DOHH2 (cell line): Measurements from ENCODE around the gene SMG6.

Experiments used
- H3F3A ChIP-seq: fragments of 200-600 bp; sonication (generic), shearing (Covaris generic); 2 replicates; pipeline ENCODE4 v1.6.0; 2016; ENCODE audit warnings: antibody characterized with exemption, mild to moderate bottlenecking; ENCODE audit not compliant: control insufficient read depth, insufficient read depth
- H3K27ac ChIP-seq: fragments of 200-600 bp; sonication (generic); 2 replicates; pipeline ENCODE4 v1.5.1; 2014; ENCODE audit warnings: low read depth, mild to moderate bottlenecking, low read length, moderate library complexity
- H3K27me3 ChIP-seq: fragments of 200-600 bp; sonication (generic); 2 replicates; pipeline ENCODE4 v1.6.1; 2014; ENCODE audit warnings: mild to moderate bottlenecking, low read length, mixed read lengths; ENCODE audit not compliant: control insufficient read depth
- H3K36me3 ChIP-seq: fragments of 200-600 bp; sonication (generic); 2 replicates; pipeline ENCODE4 v1.6.1; 2014; ENCODE audit warnings: mild to moderate bottlenecking, low read length, moderate library complexity, mixed read lengths; ENCODE audit not compliant: control insufficient read depth
- H3K4me1 ChIP-seq: fragments of 200-600 bp; sonication (generic); 2 replicates; pipeline ENCODE4 v1.6.1; 2014; ENCODE audit warnings: mild to moderate bottlenecking, low read length, mixed read lengths; ENCODE audit not compliant: control insufficient read depth
- H3K4me2 ChIP-seq: fragments of 200-600 bp; sonication (generic); 2 replicates; pipeline ENCODE4 v1.6.0; 2014; ENCODE audit warnings: mild to moderate bottlenecking, low read length, moderate library complexity
- H3K4me3 ChIP-seq: fragments of 200-600 bp; sonication (generic); 2 replicates; pipeline ENCODE4 v1.5.1; 2014; ENCODE audit warnings: mild to moderate bottlenecking, low read length, mixed read lengths
- H3K79me2 ChIP-seq: fragments of 200-600 bp; sonication (generic); 2 replicates; pipeline ENCODE4 v1.6.1; 2014; ENCODE audit warnings: mild to moderate bottlenecking, low read length, mixed read lengths; ENCODE audit not compliant: control insufficient read depth
- H3K9me2 ChIP-seq: fragments of 200-600 bp; sonication (generic); replicated peaks from 2 replicates; pipeline ENCODE4 v1.6.1; 2014; ENCODE audit warnings: mild to moderate bottlenecking, low read length, mixed read lengths; ENCODE audit not compliant: control insufficient read depth
- H3K9me3 ChIP-seq: fragments of 200-600 bp; sonication (generic); 2 replicates; pipeline ENCODE4 v1.6.1; 2014; ENCODE audit warnings: antibody characterized with exemption, low read length, mixed read lengths; ENCODE audit not compliant: control insufficient read depth, insufficient read depth
- H4K20me1 ChIP-seq: fragments of 200-600 bp; sonication (generic); 2 replicates; pipeline ENCODE4 v1.6.0; 2014; ENCODE audit warnings: low read depth, mild to moderate bottlenecking, antibody characterized with exemption, low read length, moderate library complexity; ENCODE audit not compliant: control insufficient read depth, insufficient read depth
- EZH2phosphoT487 ChIP-seq: fragments of 200-600 bp; sonication (generic); IDR thresholded peaks from 2 replicates; pipeline ENCODE4 v1.6.1; 2017; ENCODE audit warnings: borderline replicate concordance, mild to moderate bottlenecking, antibody characterized with exemption, low read length, moderate library complexity, mixed read lengths
- TF ChIP-seq, protein P1 (sequence below): fragments of 200-600 bp; sonication (generic); IDR thresholded peaks from one replicate; pipeline ENCODE4 v1.5.1; 2014; ENCODE audit warnings: antibody characterized with exemption, mild to moderate bottlenecking, low read depth, low read length; ENCODE audit not compliant: poor library complexity, severe bottlenecking

SMG6 gene

DNA sequence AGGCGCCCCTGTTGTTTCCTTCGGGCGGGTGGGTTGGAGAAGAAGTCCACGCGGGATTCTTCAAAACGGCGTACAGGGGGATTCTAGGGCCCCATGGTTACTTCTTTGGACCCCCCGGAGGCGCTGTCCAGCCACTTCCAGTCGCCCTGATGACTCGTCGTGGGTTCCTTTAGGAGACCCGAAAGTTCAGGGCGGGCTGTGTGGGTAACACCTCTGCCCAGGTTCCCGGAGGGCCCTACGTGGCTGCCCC is 249.4 kb downstream of the SMG6 start:
- peak overlapping the region; percentile 96 for H3K4me2 ChIP-seq
- H3K79me2 ChIP-seq, result no peaks in the 10 kb centered on the region
- peak overlapping the region; percentile 75 for H3K4me3 ChIP-seq
- H3F3A ChIP-seq, result peaks cover 6% of the 10 kb centered on the region
- H3K9me2 ChIP-seq, result no peaks in the 10 kb centered on the region
- no peaks in the 10 kb centered on the region for H3K9me3 ChIP-seq
- H3K4me1 ChIP-seq, result peaks cover 65% of the 10 kb centered on the region
- H3K27ac ChIP-seq, result no peak overlapping the region
- no peaks in the 10 kb centered on the region for H3K36me3 ChIP-seq
- H3K27me3 ChIP-seq, result peaks cover 83% of the 10 kb centered on the region
- H4K20me1 ChIP-seq, result 0 out of 2 replicates have a peak, but pooled peaks cover 7% of the 10 kb centered on the region
- TF ChIP-seq, protein P1, sequence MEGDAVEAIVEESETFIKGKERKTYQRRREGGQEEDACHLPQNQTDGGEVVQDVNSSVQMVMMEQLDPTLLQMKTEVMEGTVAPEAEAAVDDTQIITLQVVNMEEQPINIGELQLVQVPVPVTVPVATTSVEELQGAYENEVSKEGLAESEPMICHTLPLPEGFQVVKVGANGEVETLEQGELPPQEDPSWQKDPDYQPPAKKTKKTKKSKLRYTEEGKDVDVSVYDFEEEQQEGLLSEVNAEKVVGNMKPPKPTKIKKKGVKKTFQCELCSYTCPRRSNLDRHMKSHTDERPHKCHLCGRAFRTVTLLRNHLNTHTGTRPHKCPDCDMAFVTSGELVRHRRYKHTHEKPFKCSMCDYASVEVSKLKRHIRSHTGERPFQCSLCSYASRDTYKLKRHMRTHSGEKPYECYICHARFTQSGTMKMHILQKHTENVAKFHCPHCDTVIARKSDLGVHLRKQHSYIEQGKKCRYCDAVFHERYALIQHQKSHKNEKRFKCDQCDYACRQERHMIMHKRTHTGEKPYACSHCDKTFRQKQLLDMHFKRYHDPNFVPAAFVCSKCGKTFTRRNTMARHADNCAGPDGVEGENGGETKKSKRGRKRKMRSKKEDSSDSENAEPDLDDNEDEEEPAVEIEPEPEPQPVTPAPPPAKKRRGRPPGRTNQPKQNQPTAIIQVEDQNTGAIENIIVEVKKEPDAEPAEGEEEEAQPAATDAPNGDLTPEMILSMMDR, result no peak
- TF ChIP-seq EZH2phosphoT487, result no peak

DNA sequence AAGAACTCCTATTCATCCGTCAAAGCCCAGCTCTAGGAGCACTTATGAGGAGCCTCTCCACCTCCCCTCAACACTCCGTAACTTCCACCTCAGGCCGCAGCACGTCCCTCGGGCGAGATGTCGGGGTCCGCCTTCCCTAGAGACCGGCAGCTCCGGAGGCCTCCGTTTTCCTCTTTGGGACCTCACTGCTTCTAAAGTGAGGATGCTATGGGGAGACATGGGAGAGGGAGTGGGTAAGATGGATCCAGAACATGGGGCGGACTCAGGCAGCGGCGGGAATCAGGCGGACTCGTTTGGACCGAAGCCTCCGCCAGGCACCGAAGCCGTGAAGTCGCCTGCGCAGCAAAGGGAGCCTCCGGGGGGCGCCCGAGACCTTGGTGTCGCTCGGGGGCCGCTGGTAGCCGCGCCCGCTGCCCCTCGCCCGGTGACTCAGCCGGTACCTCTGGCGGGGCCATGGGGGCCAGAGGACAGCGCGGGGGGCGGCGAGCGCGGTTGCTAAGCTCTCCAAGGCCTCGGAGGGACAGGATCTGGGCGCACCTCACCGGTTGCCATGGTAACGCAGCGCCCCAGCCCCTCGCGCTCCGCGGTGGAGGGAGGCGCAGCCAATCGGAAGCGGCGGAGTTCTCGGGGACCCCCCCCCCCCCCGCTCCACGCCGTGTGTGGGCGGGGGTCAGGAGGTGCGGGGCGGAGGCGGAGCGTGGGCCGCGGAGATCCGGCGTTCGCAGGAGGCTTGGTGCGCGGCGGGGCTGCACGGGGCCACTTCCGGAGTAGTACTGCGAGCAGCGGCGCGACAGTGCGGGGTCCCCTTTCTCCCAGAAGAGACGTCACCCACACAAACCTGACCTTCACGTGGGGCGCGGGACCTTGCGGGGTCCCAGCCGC is 250.0 kb downstream of the SMG6 start:
- H3K4me1 ChIP-seq, result peaks cover 61% of the 10 kb centered on the region

DNA sequence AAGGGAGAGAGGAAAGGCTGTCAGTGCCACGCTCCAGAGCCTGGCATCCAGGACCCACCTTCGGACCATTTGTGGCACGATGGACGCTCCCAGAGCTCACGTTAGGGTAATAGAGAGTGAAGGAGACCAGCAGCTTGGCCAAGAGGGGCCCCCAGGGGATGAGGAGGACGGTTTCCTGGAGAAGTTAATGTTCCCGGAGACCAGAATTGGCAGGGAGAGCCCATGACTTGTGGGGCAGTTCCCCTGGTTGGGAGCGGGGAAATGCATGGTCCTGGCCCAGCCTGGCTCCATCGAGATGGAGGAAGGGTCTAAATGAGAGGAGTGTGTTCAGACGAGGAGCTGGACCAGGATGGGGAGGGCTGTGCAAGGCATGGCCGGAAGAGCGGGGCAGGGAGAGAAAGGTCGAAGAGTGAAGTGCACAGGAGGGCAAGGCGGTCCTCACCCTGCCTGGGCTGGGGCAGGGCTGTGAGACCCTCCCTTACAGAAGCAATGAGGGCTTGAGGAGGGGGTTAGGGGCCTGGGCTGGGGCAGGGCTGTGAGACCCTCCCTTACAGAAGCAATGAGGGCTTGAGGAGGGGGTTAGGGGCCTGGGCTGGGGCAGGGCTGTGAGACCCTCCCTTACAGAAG is 251.5 kb downstream of the SMG6 start:
- Histone ChIP-seq H3F3A (peaks cover 6% of the 10 kb centered on the region), H3K4me2 (no peak overlapping the region), H3K36me3 (no peaks in the 10 kb centered on the region), H3K4me3 (no peak overlapping the region), H3K27me3 (peaks cover 71% of the 10 kb centered on the region), H3K27ac (no peak overlapping the region), H3K9me3 (no peaks in the 10 kb centered on the region), H4K20me1 (0 out of 2 replicates have a peak, but pooled peaks cover 7% of the 10 kb centered on the region), H3K4me1 (peaks cover 56% of the 10 kb centered on the region), H3K79me2 (no peaks in the 10 kb centered on the region), H3K9me2 (no peaks in the 10 kb centered on the region)
- TF ChIP-seq, protein P1, result no peak
- no peak for TF ChIP-seq EZH2phosphoT487

More for the DNA sequence above, 250.0 kb downstream of the SMG6 start:
- Histone ChIP-seq H3K79me2 (no peaks in the 10 kb centered on the region), H3K4me3 (peak overlapping the region; percentile 75), H3K27me3 (peaks cover 84% of the 10 kb centered on the region), H3F3A (peaks cover 6% of the 10 kb centered on the region), H3K27ac (no peak overlapping the region), H3K9me2 (no peaks in the 10 kb centered on the region), H3K4me2 (peak overlapping the region; percentile 96), H4K20me1 (0 out of 2 replicates have a peak, but pooled peaks cover 7% of the 10 kb centered on the region), H3K36me3 (no peaks in the 10 kb centered on the region), H3K9me3 (no peaks in the 10 kb centered on the region)
- TF ChIP-seq, protein P1, result peak; percentile 76
- peak; percentile 92; the same call in 1 of the 2 replicates for TF ChIP-seq EZH2phosphoT487
